Measurements from ENCODE around the gene SPATA19. TPM values are rescaled to one million over a fixed set of nuclear protein-coding genes. Genes with fewer than 3 reads are reported as not detected.

SPATA19 gene
- total and polyA plus RNA-seq, 2 of the 13 experiments (the other 11 are each of a cell fraction or from before 2014, with no cell fraction given): not detected

DNA sequence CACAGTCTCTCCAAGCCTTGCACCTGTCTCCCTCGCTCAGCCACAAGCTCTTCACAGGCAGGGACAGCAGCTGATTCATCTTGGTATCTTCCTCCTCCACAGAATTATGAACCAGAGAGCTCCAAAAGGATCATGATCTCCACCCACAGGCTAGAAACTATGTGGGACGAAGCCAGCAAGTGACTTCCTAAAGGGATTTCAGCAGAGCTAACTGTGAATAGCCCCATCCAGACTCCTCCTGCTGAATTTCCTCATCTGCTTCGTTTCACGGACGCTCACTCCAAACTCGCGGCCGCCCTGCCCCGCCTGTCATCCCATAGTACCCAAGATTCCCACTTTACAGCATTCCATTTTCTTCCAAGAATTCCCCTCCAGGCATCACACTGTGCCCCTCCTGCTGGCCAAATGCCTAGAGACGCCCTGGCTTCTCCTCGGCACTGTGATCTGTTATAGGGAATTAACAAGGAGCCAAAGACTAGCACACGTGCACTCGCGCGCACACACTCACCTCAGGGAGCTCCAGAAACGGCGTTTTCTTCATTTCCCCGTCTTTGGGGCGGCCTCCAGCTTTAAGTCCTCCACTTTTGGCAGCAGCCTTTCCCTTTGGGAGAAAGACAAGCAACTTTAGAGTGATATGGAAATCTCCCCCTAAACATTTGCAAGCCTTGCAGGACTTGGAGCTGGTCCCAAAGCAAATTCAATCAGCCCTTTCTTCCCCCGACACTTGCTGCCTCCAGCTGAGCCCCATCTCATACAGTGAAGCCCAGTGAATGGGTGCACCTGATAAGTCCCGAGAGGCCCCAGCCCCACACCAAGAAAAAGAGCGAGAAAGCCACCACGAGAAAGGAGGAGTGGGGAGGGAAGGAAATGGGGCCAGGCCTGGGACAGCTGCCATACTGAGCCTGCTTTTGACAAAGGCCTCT lies 35.5 kb downstream of the SPATA19 start:
- intact Hi-C loops (cut with micrococcal nuclease; ENCODE audit: unreplicated experiment) (no loop called here), in situ Hi-C loops (cut with HindIII; ENCODE audit: extremely low pct_ligation_motif_present, low pct_unique_long_range_greater_than_20kb) (no loop called here)
- CTCF ChIA-PET (ENCODE audit: low intra/inter-chr PET ratio, low total read pairs): no interaction called here
- FAIRE-seq (no peak), DNase-seq (ENCODE audit: low spot score) (no peak), ATAC-seq (no peak)
- Histone ChIP-seq H3K4me2 (ENCODE audit: low read depth, low read length) (no peak overlapping the region), H3K4me1 (ENCODE audit: insufficient read depth, low read length) (no peaks in the 10 kb centered on the region), H3K27me3 (ENCODE audit: control insufficient read depth in 1 of 2, insufficient read depth in 2 of 2, low read length in 2 of 2) (peaks cover 3 to 48% of the 10 kb centered on the region in 2 experiments; a peak in 3 of 5 replicates), H3K27ac (ENCODE audit: extremely low read length, insufficient read depth, low read length) (no peak overlapping the region), H3K9me3 (ENCODE audit: low read length) (no peaks in the 10 kb centered on the region), H4K20me1 (ENCODE audit: insufficient read depth, low read length) (no peaks in the 10 kb centered on the region), H3K4me3 (replicated peaks in 1 of 3; ENCODE audit: insufficient read depth in 1 of 3, low read depth in 2 of 3, low read length in 3 of 3) (no peak overlapping the region), H3K9ac (ENCODE audit: insufficient read depth, low read depth, low read length) (no peak overlapping the region), H2AFZ (ENCODE audit: low read length) (no peak overlapping the region), H3K79me2 (ENCODE audit: insufficient read depth, low read length) (no peaks in the 10 kb centered on the region), H3K36me3 (replicated peaks in 1 of 2; ENCODE audit: control insufficient read depth in 1 of 2, insufficient read depth in 2 of 2, low read length in 2 of 2) (no peaks in the 10 kb centered on the region)
- WGBS (ENCODE audit: low lambda C conversion rate): 10% methylated on average over 23 of the region's 23 CpGs
- TF ChIP-seq, protein P1, sequence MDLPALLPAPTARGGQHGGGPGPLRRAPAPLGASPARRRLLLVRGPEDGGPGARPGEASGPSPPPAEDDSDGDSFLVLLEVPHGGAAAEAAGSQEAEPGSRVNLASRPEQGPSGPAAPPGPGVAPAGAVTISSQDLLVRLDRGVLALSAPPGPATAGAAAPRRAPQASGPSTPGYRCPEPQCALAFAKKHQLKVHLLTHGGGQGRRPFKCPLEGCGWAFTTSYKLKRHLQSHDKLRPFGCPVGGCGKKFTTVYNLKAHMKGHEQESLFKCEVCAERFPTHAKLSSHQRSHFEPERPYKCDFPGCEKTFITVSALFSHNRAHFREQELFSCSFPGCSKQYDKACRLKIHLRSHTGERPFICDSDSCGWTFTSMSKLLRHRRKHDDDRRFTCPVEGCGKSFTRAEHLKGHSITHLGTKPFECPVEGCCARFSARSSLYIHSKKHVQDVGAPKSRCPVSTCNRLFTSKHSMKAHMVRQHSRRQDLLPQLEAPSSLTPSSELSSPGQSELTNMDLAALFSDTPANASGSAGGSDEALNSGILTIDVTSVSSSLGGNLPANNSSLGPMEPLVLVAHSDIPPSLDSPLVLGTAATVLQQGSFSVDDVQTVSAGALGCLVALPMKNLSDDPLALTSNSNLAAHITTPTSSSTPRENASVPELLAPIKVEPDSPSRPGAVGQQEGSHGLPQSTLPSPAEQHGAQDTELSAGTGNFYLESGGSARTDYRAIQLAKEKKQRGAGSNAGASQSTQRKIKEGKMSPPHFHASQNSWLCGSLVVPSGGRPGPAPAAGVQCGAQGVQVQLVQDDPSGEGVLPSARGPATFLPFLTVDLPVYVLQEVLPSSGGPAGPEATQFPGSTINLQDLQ (CRISPR knock-in tag; IDR thresholded peaks at IDR 0.05): no peak
- TF ChIP-seq KMT2B (CRISPR knock-in tag; IDR thresholded peaks at IDR 0.05) (no peak), TRIM24 (CRISPR knock-in tag; IDR thresholded peaks at IDR 0.05) (no peak), ZNF761 (CRISPR knock-in tag; conservative IDR thresholded peaks at IDR 0.05) (no peak), ZNF652 (CRISPR knock-in tag; IDR thresholded peaks at IDR 0.05; ENCODE audit: borderline replicate concordance, low read depth) (no peak), HNF4A (CRISPR knock-in tag; IDR thresholded peaks at IDR 0.05) (no peak), ISX (CRISPR knock-in tag; conservative IDR thresholded peaks at IDR 0.05) (no peak), ZNF432 (CRISPR knock-in tag; IDR thresholded peaks at IDR 0.05; ENCODE audit: borderline replicate concordance) (no peak), ZKSCAN5 (CRISPR knock-in tag; IDR thresholded peaks at IDR 0.05) (no peak), ZNF230 (CRISPR knock-in tag; IDR thresholded peaks at IDR 0.05) (no peak), CCDC6 (CRISPR knock-in tag; IDR thresholded peaks at IDR 0.05) (no peak), ZNF430 (CRISPR knock-in tag; IDR thresholded peaks at IDR 0.05) (no peak), U2AF2 (IDR thresholded peaks at IDR 0.05; ENCODE audit: low read depth, low read length) (no peak), ZNF260 (CRISPR knock-in tag; IDR thresholded peaks at IDR 0.05; ENCODE audit: borderline replicate concordance, low read depth) (no peak)
- TF ChIP-seq, protein P2, sequence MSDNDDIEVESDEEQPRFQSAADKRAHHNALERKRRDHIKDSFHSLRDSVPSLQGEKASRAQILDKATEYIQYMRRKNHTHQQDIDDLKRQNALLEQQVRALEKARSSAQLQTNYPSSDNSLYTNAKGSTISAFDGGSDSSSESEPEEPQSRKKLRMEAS (IDR thresholded peaks at IDR 0.05): no peak
- TF ChIP-seq, protein P3, sequence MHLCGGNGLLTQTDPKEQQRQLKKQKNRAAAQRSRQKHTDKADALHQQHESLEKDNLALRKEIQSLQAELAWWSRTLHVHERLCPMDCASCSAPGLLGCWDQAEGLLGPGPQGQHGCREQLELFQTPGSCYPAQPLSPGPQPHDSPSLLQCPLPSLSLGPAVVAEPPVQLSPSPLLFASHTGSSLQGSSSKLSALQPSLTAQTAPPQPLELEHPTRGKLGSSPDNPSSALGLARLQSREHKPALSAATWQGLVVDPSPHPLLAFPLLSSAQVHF (CRISPR knock-in tag; IDR thresholded peaks at IDR 0.05): no peak
- BruUV-seq (replicated peaks): no TSS peak
- POLR2A ChIA-PET: no interaction called here

Data from HepG2 (cell line).